Sigmoid colon (tissue), 4 donors: ENCODE measurements around the gene LNPEP.

Experiments
- CTCF ChIP-seq, 4 experiments: fragments of 450-650 bp in 3 of 4; fragments of 200-600 bp in 1 of 4; IDR thresholded peaks; one replicate each; pipeline ENCODE4 v1.5.1; 2016 to 2019; ENCODE audit warnings: antibody characterized with exemption in 4 of 4, mild to moderate bottlenecking in 3 of 4, moderate library complexity in 2 of 4
- EP300 ChIP-seq, 4 donors: sonication (generic); formaldehyde crosslinking; IDR thresholded peaks; one replicate each; pipeline ENCODE4 v1.6.1; 2017; ENCODE audit warnings: antibody characterized with exemption in 4 of 4
- POLR2A ChIP-seq, 2 donors: fragments of 450-650 bp; IDR thresholded peaks; one replicate each; pipeline ENCODE4 v1.6.1; 2016; ENCODE audit warnings: antibody characterized with exemption in 2 of 2, mild to moderate bottlenecking in 2 of 2, moderate library complexity in 2 of 2
- POLR2AphosphoS5 ChIP-seq, 4 donors: sonication (generic); formaldehyde crosslinking; IDR thresholded peaks; one replicate each; pipeline ENCODE4 v1.6.1; 2017; ENCODE audit warnings: antibody characterized with exemption in 4 of 4

- TF ChIP-seq CTCF (IDR thresholded peaks at IDR 0.05): no peak
- peak in 1 of 4 donors; percentile 7 for TF ChIP-seq POLR2AphosphoS5 (IDR thresholded peaks at IDR 0.05)
- TF ChIP-seq POLR2A (IDR thresholded peaks at IDR 0.05): no peak
- TF ChIP-seq EP300 (IDR thresholded peaks at IDR 0.05): no peak
These were observed 27.4 kb downstream of the LNPEP start for GRCh38 chr5:96963267-96963666.
